Neural progenitor cell (in vitro differentiated cells): ENCODE measurements around the gene SCRG1. TPM values are rescaled to one million over a fixed set of nuclear protein-coding genes. Genes with fewer than 3 reads are reported as not detected.

Experiments
- DNase-seq: peaks from one replicate; pipeline ENCODE4 v3.0.0-alpha.2; 2016; ENCODE audit warnings: low spot score
- H2AFZ ChIP-seq: fragments of 200-600 bp; sonication (generic); replicated peaks from 2 replicates; pipeline ENCODE4 v1.6.1; 2016; ENCODE audit warnings: antibody characterized with exemption
- H3F3A ChIP-seq: fragments of 200-600 bp; sonication (generic); 2 replicates; pipeline ENCODE4 v1.6.1; 2016; ENCODE audit warnings: antibody characterized with exemption, low read depth
- H3K27ac ChIP-seq: fragments of 200-600 bp; sonication (generic); 2 replicates; pipeline ENCODE4 v1.5.1; 2016; ENCODE audit warnings: mild to moderate bottlenecking
- H3K27me3 ChIP-seq: fragments of 200-600 bp; sonication (generic); 2 replicates; pipeline ENCODE4 v1.6.1; 2016; ENCODE audit warnings: mild to moderate bottlenecking, moderate library complexity
- H3K36me3 ChIP-seq: fragments of 200-600 bp; sonication (generic); 2 replicates; pipeline ENCODE4 v1.5.1; 2016
- H3K4me1 ChIP-seq: fragments of 200-600 bp; sonication (generic); 2 replicates; pipeline ENCODE4 v1.6.1; 2016; ENCODE audit warnings: mixed run types
- H3K4me2 ChIP-seq: fragments of 200-600 bp; sonication (generic); 2 replicates; pipeline ENCODE4 v1.6.1; 2016
- H3K4me3 ChIP-seq: fragments of 200-600 bp; sonication (generic); 2 replicates; pipeline ENCODE4 v1.5.1; 2016
- H3K79me2 ChIP-seq: fragments of 200-600 bp; sonication (generic); 2 replicates; pipeline ENCODE4 v1.6.1; 2016; ENCODE audit warnings: low read depth
- H3K9ac ChIP-seq: fragments of 200-600 bp; sonication (generic); 2 replicates; pipeline ENCODE4 v1.6.1; 2016
- H3K9me3 ChIP-seq: fragments of 200-600 bp; sonication (generic); 2 replicates; pipeline ENCODE4 v1.5.1; 2016; ENCODE audit warnings: low read depth
- H4K20me1 ChIP-seq: fragments of 200-600 bp; sonication (generic); 2 replicates; pipeline ENCODE4 v1.6.1; 2016; ENCODE audit warnings: low read depth
- H3K27ac Mint-ChIP-seq: 3 replicates; pipeline ENCODE4 v1.8.0; 2021; ENCODE audit warnings: mixed read lengths
- H3K27me3 Mint-ChIP-seq: 2 replicates; pipeline ENCODE4 v1.8.0; 2022; ENCODE audit warnings: low read depth, mild to moderate bottlenecking, inconsistent platforms, moderate library complexity, mixed read lengths; ENCODE audit not compliant: insufficient read depth
- H3K36me3 Mint-ChIP-seq: 3 replicates; pipeline ENCODE4 v1.8.0; 2021; ENCODE audit warnings: mixed read lengths
- H3K4me1 Mint-ChIP-seq: 3 replicates; pipeline ENCODE4 v1.8.0; 2021; ENCODE audit warnings: mixed read lengths
- H3K4me3 Mint-ChIP-seq: 3 replicates; pipeline ENCODE4 v1.8.0; 2021; ENCODE audit warnings: mild to moderate bottlenecking, moderate library complexity, mixed read lengths
- H3K9me3 Mint-ChIP-seq: 3 replicates; pipeline ENCODE4 v1.8.0; 2020; ENCODE audit warnings: mixed read lengths
- CTCF ChIP-seq: fragments of 200-600 bp; sonication (generic); IDR thresholded peaks from 2 replicates; pipeline ENCODE4 v1.5.1; 2017; ENCODE audit warnings: antibody characterized with exemption, mild to moderate bottlenecking
- EZH2 ChIP-seq: fragments of 200-600 bp; sonication (generic); IDR thresholded peaks from 2 replicates; pipeline ENCODE4 v1.6.1; 2017; ENCODE audit warnings: antibody characterized with exemption, mild to moderate bottlenecking, moderate library complexity
- EZH2phosphoT487 ChIP-seq: fragments of 200-600 bp; sonication (generic); IDR thresholded peaks from 2 replicates; pipeline ENCODE4 v1.6.1; 2017; ENCODE audit warnings: antibody characterized with exemption
- total RNA-seq: library from RNA; depleted of rRNA; stranded (reverse); fragments of >200 nt; gene quantifications from 2 replicates; pipeline ENCODE4 v1.2.3, GENCODE V29; 2015; ENCODE audit warnings: low replicate concordance

SCRG1 gene
- total RNA-seq, 1 donor from 2014 or later, result 0.37 TPM

- Mint-ChIP-seq H3K27me3 (no peaks in the 10 kb centered on the region), H3K4me3 (no peak overlapping the region), H3K4me1 (no peaks in the 10 kb centered on the region), H3K27ac (no peak overlapping the region), H3K9me3 (no peaks in the 10 kb centered on the region), H3K36me3 (peaks cover 3% of the 10 kb centered on the region)
- Histone ChIP-seq H3K9me3 (no peaks in the 10 kb centered on the region), H4K20me1 (no peaks in the 10 kb centered on the region), H3K4me2 (no peak overlapping the region), H3K79me2 (no peaks in the 10 kb centered on the region), H3K27me3 (no peaks in the 10 kb centered on the region), H3K36me3 (no peaks in the 10 kb centered on the region), H3F3A (no peaks in the 10 kb centered on the region), H2AFZ (no peak overlapping the region), H3K27ac (no peak overlapping the region), H3K4me3 (no peak overlapping the region), H3K9ac (no peak overlapping the region), H3K4me1 (no peaks in the 10 kb centered on the region)
- DNase-seq, result no peak
- no peak for TF ChIP-seq EZH2
- TF ChIP-seq EZH2phosphoT487, result no peak
- TF ChIP-seq CTCF, result no peak
These were observed 44.2 kb upstream of the SCRG1 start for GRCh38 chr4:173443121-173443520.

GRCh38 chr4:173442223-173442932 is 43.5 kb upstream of the SCRG1 start:
- Mint-ChIP-seq H3K27ac (no peak overlapping the region), H3K4me3 (no peak overlapping the region), H3K27me3 (no peaks in the 10 kb centered on the region), H3K4me1 (no peaks in the 10 kb centered on the region), H3K36me3 (peaks cover 3% of the 10 kb centered on the region), H3K9me3 (no peaks in the 10 kb centered on the region)
- Histone ChIP-seq H4K20me1 (no peaks in the 10 kb centered on the region), H3K79me2 (no peaks in the 10 kb centered on the region), H3K4me2 (no peak overlapping the region), H3K4me1 (peaks cover 1% of the 10 kb centered on the region), H3K27me3 (no peaks in the 10 kb centered on the region), H3K9me3 (no peaks in the 10 kb centered on the region), H3K4me3 (no peak overlapping the region), H3F3A (no peaks in the 10 kb centered on the region), H3K9ac (no peak overlapping the region), H2AFZ (no peak overlapping the region), H3K27ac (no peak overlapping the region), H3K36me3 (no peaks in the 10 kb centered on the region)
- DNase-seq, result no peak
- TF ChIP-seq EZH2phosphoT487 (no peak), CTCF (no peak), EZH2 (no peak)

DNA sequence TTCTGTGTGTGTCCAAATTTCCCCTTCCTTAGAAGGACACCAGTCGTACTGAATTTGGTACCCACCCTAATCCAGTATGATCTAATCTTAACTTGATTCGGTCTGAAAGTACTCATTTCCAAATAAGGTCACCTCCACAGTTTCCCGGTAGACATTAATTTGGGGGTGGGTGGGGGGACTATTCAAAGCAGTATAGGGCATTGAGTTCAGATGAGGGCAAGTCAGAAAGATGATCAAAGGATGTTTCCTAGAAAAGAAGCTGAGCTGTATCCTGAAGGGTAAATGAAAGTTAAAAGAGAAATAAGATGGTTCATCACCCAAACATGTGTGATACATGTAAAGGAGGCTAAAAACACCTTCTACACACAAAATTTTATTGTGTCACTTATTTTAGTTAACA is 42.0 kb upstream of the SCRG1 start:
- Mint-ChIP-seq H3K9me3 (no peaks in the 10 kb centered on the region), H3K27me3 (no peaks in the 10 kb centered on the region), H3K27ac (no peak overlapping the region), H3K36me3 (peaks cover 3% of the 10 kb centered on the region), H3K4me3 (no peak overlapping the region), H3K4me1 (peaks cover 2% of the 10 kb centered on the region)
- Histone ChIP-seq H3K4me3 (no peak overlapping the region), H3K4me2 (no peak overlapping the region), H3K9ac (no peak overlapping the region), H3K79me2 (no peaks in the 10 kb centered on the region), H4K20me1 (no peaks in the 10 kb centered on the region), H3K9me3 (no peaks in the 10 kb centered on the region), H3K27me3 (no peaks in the 10 kb centered on the region), H2AFZ (no peak overlapping the region), H3F3A (no peaks in the 10 kb centered on the region), H3K4me1 (peaks cover 15% of the 10 kb centered on the region), H3K36me3 (no peaks in the 10 kb centered on the region), H3K27ac (no peak overlapping the region)
- DNase-seq, result no peak
- no peak for TF ChIP-seq EZH2phosphoT487
- TF ChIP-seq EZH2, result no peak
- TF ChIP-seq CTCF, result no peak
